GM12878 (cell line): ENCODE data around the gene HES7. TPM values are rescaled to one million over a fixed set of nuclear protein-coding genes. Genes with fewer than 3 reads are reported as not detected.

Experiments used
- BCL11A ChIP-seq: IDR thresholded peaks from 2 replicates; pipeline ENCODE4 v1.6.1; 2011; ENCODE audit warnings: low read depth, low read length
- BCL3 ChIP-seq: IDR thresholded peaks from 2 replicates; pipeline ENCODE4 v1.6.1; 2011; ENCODE audit warnings: borderline replicate concordance, low read depth, mild to moderate bottlenecking, moderate library complexity, low read length; ENCODE audit not compliant: insufficient read depth, poor library complexity, severe bottlenecking
- DPF2 ChIP-seq: fragments of 450-650 bp; IDR thresholded peaks from 2 replicates; pipeline ENCODE4 v1.6.1; 2017; ENCODE audit warnings: mild to moderate bottlenecking
- IKZF2 ChIP-seq, 2 experiments: fragments of 450-650 bp; IDR thresholded peaks; 2 replicates each; pipeline ENCODE4 v1.6.1; 2017; ENCODE audit warnings: mild to moderate bottlenecking in 2 of 2, moderate library complexity in 2 of 2
- IRF4 ChIP-seq: IDR thresholded peaks from 2 replicates; pipeline ENCODE4 v1.6.1; 2011; ENCODE audit warnings: low read depth, low read length
- JUND ChIP-seq: IDR thresholded peaks from 2 replicates; pipeline ENCODE4 v1.6.1; 2012; ENCODE audit warnings: low read depth, mild to moderate bottlenecking, low read length, improper control_type of control experiment, moderate library complexity
- MTA3 ChIP-seq: IDR thresholded peaks from 2 replicates; pipeline ENCODE4 v1.6.1; 2012; ENCODE audit warnings: low read length, inconsistent platforms, borderline replicate concordance
- NBN ChIP-seq: fragments of 450-650 bp; IDR thresholded peaks from 2 replicates; pipeline ENCODE4 v1.6.1; 2016
- NR2C1 ChIP-seq: fragments of 450-650 bp; IDR thresholded peaks from 2 replicates; pipeline ENCODE4 v1.6.1; 2017; ENCODE audit warnings: antibody characterized with exemption, mild to moderate bottlenecking, moderate library complexity
- NRF1 ChIP-seq: conservative IDR thresholded peaks from 2 replicates; pipeline ENCODE4 v1.6.1; 2011; ENCODE audit warnings: mild to moderate bottlenecking, low read depth, low read length, improper control_type of control experiment
- POLR2AphosphoS2 ChIP-seq: IDR thresholded peaks from 2 replicates; pipeline ENCODE4 v1.6.1; 2011; ENCODE audit warnings: low read depth, mild to moderate bottlenecking, low read length, improper control_type of control experiment, moderate library complexity
- RAD51 ChIP-seq: fragments of 450-650 bp; IDR thresholded peaks from 2 replicates; pipeline ENCODE4 v1.6.1; 2016; ENCODE audit warnings: moderate library complexity, mild to moderate bottlenecking, inconsistent platforms
- RBBP5 ChIP-seq: fragments of 200-600 bp; sonication (generic); conservative IDR thresholded peaks from 2 replicates; pipeline ENCODE4 v1.6.1; 2016
- SMARCA5 ChIP-seq: fragments of 450-650 bp; IDR thresholded peaks from 2 replicates; pipeline ENCODE4 v1.6.1; 2017; ENCODE audit warnings: mild to moderate bottlenecking
- STAT3 ChIP-seq: IDR thresholded peaks from 2 replicates; pipeline ENCODE4 v1.6.1; 2011; ENCODE audit warnings: low read depth, low read length, improper control_type of control experiment
- ZBTB4 ChIP-seq: fragments of 450-650 bp; formaldehyde crosslinking; IDR thresholded peaks from 2 replicates; pipeline ENCODE4 v1.4.0; 2022; ENCODE audit warnings: mild to moderate bottlenecking, moderate library complexity
- ZNF622 ChIP-seq: fragments of 450-650 bp; IDR thresholded peaks from 2 replicates; pipeline ENCODE4 v1.6.1; 2017; ENCODE audit warnings: mild to moderate bottlenecking, inconsistent platforms
- polyA plus RNA-seq, 11 experiments: library from polyadenylated mRNA; depleted of rRNA in 4 of 11; unstranded in 6 of 11; stranded (reverse) in 5 of 11; fragments of >200 nt; fragmentation: Nextera tagmentation in 4 of 11; fragmentation: Illumina TruSeq in 1 of 11; extraction: Ambion mirVana in 4 of 11; extraction: Trizol in 1 of 11; gene quantifications; 1 replicate in 1 of 11; 2 replicates in 10 of 11; pipeline versions ENCODE4 v1.2.1 to v1.2.3, GENCODE V29; 2011 to 2016; ENCODE audit warnings: inconsistent platforms in 2 of 11, missing spikeins in 2 of 11, low read depth in 1 of 11
- total RNA-seq, 4 experiments: library from RNA; depleted of rRNA in 3 of 4; stranded (reverse); fragments of >200 nt in 3 of 4; fragmentation: Illumina TruSeq in 1 of 4; extraction: Trizol in 1 of 4; gene quantifications; 2 replicates each; pipeline versions ENCODE4 v1.2.1 to v1.2.3, GENCODE V29; 2013 to 2021
- TF ChIP-seq, protein P1 (sequence below): fragments of 450-650 bp; IDR thresholded peaks from 2 replicates; pipeline ENCODE4 v1.6.1; 2018; ENCODE audit warnings: mild to moderate bottlenecking, low read depth, moderate library complexity; ENCODE audit not compliant: partially characterized antibody
- TF ChIP-seq, protein P2 (sequence below): fragments of 450-650 bp; IDR thresholded peaks from 2 replicates; pipeline ENCODE4 v1.6.1; 2016; ENCODE audit warnings: mild to moderate bottlenecking, moderate library complexity, borderline replicate concordance

Gene HES7
- total and polyA plus RNA-seq, 10 of the 15 experiments (the other 5 are each of a cell fraction or from before 2014, with no cell fraction given) = 0.07 to 1.3 (median 0.63) TPM; not detected in 4

DNA sequence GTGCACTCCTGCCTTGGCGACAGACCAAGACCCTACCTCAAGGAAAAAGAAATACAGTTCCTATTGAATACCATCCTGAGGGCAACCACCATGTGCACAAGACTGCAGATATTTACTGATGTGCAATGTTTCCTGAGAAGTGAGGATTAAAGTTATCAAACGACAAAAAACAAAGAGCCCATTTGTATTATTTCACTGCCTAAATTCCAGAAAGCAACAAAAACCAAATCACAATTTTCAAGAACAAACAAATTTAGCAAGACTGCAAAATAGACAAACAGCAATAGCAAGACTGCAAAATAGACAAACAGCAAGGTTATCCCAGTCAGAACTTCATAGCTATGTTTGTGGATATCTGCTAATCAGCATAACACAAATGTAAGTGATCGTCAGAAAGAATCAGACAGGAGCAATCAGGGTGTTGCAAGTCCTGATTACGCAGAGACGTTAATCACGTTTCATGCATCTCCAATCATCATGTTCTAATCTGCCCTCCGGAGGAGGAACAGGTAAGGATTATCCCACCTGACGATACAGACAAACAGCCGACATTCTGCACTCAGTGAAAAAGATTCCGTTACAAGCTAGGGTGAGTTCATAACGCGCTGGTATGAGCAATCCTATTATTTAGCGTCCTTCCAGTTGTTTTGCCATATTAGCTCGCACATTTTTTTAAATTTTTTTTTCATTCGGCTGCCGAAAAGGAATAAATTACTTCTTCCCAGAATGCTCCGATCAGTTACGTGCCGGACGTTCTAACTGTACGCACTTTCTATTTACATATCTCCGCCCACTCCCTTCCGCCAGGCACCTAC, 49.4 kb upstream of the HES7 start (continued):
- TF ChIP-seq ZBTB4 (CRISPR knock-in tag) (peak; percentile 98), RAD51 (peak; percentile 77), BCL3 (peak; percentile 99), JUND (no peak), IRF4 (peak; percentile 87), SMARCA5 (peak; percentile 92; the same call in 1 of the 2 replicates), POLR2AphosphoS2 (peak; percentile 100), IKZF2 (IDR thresholded peaks at IDR 0.05) (peak; percentile 84 to 87), STAT3 (peak; percentile 59; the same call in 1 of the 2 replicates), MTA3 (peak; percentile 100), NRF1 (no peak), NBN (peak; percentile 100), RBBP5 (no peak), DPF2 (0 out of 2 replicates have a peak, but pooled peaks have one; percentile 70), NR2C1 (peak; percentile 53), ZNF622 (peak; percentile 35; the same call in 1 of the 2 replicates), BCL11A (peak; percentile 93)
- TF ChIP-seq, protein P1, sequence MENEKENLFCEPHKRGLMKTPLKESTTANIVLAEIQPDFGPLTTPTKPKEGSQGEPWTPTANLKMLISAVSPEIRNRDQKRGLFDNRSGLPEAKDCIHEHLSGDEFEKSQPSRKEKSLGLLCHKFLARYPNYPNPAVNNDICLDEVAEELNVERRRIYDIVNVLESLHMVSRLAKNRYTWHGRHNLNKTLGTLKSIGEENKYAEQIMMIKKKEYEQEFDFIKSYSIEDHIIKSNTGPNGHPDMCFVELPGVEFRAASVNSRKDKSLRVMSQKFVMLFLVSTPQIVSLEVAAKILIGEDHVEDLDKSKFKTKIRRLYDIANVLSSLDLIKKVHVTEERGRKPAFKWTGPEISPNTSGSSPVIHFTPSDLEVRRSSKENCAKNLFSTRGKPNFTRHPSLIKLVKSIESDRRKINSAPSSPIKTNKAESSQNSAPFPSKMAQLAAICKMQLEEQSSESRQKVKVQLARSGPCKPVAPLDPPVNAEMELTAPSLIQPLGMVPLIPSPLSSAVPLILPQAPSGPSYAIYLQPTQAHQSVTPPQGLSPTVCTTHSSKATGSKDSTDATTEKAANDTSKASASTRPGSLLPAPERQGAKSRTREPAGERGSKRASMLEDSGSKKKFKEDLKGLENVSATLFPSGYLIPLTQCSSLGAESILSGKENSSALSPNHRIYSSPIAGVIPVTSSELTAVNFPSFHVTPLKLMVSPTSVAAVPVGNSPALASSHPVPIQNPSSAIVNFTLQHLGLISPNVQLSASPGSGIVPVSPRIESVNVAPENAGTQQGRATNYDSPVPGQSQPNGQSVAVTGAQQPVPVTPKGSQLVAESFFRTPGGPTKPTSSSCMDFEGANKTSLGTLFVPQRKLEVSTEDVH = peak; percentile 63
- TF ChIP-seq, protein P2, sequence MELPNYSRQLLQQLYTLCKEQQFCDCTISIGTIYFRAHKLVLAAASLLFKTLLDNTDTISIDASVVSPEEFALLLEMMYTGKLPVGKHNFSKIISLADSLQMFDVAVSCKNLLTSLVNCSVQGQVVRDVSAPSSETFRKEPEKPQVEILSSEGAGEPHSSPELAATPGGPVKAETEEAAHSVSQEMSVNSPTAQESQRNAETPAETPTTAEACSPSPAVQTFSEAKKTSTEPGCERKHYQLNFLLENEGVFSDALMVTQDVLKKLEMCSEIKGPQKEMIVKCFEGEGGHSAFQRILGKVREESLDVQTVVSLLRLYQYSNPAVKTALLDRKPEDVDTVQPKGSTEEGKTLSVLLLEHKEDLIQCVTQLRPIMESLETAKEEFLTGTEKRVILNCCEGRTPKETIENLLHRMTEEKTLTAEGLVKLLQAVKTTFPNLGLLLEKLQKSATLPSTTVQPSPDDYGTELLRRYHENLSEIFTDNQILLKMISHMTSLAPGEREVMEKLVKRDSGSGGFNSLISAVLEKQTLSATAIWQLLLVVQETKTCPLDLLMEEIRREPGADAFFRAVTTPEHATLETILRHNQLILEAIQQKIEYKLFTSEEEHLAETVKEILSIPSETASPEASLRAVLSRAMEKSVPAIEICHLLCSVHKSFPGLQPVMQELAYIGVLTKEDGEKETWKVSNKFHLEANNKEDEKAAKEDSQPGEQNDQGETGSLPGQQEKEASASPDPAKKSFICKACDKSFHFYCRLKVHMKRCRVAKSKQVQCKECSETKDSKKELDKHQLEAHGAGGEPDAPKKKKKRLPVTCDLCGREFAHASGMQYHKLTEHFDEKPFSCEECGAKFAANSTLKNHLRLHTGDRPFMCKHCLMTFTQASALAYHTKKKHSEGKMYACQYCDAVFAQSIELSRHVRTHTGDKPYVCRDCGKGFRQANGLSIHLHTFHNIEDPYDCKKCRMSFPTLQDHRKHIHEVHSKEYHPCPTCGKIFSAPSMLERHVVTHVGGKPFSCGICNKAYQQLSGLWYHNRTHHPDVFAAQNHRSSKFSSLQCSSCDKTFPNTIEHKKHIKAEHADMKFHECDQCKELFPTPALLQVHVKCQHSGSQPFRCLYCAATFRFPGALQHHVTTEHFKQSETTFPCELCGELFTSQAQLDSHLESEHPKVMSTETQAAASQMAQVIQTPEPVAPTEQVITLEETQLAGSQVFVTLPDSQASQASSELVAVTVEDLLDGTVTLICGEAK = peak; percentile 67
